BE2C (cell line): Measurements from ENCODE around the gene CACNA1D.

Experiments
- DNase-seq: peaks from one replicate; pipeline ENCODE4 v3.0.0-alpha.2; 2020
- H3K27me3 ChIP-seq: fragments of 250-450 bp; sonication (Bioruptor Pico); 2 replicates; pipeline ENCODE4 v1.5.1; 2020; ENCODE audit warnings: mild to moderate bottlenecking
- H3K36me3 ChIP-seq: fragments of 250-450 bp; sonication (Bioruptor Pico); 2 replicates; pipeline ENCODE4 v1.5.1; 2020; ENCODE audit warnings: mild to moderate bottlenecking
- H3K4me1 ChIP-seq: fragments of 250-450 bp; sonication (Bioruptor Pico); 2 replicates; pipeline ENCODE4 v1.5.1; 2020
- H3K4me3 ChIP-seq: 2 replicates; pipeline ENCODE4 v1.5.1; 2011; ENCODE audit warnings: low read depth, low read length
- H3K9me3 ChIP-seq: fragments of 250-450 bp; sonication (Bioruptor Pico); 2 replicates; pipeline ENCODE4 v1.5.1; 2020
- CTCF ChIP-seq: IDR thresholded peaks from 2 replicates; pipeline ENCODE4 v1.5.1; 2012; ENCODE audit warnings: mild to moderate bottlenecking, low read depth, low read length

Gene CACNA1D

DNA sequence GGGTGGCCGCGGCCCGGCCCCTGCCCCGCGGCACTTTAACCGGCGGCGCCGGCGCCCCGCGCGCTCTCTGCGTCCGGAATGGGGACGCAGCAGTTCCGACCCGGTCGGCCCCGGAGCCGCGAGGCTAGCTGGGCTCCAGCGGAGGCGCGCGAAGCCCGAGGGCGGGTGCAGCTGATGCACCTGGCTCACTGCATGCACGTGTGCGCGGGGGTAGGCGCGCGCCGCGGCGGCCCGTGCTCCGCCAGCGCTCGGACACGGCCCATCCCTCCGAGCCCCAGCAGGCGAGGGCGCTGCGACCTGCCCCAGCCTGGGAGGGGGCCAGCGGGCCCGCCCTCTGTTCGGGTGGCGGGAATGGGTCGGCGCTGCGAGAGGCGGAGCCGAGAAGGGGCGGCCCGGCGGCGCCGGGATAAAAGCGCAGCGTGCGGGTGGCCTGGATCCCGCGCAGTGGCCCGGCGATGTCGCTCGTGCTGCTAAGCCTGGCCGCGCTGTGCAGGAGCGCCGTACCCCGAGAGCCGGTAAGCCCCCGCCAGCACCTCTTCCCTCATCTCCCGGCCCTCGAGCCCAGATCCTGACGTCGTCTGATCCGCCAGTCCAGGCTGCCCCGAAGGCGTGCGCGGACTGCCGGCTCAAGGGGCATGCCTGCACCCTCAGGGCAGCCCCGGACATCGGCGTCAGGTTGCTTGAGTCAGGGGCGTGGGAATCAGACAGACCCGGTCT lies 351.9 kb downstream of the CACNA1D start, which contains the start of the genes CHDH and IL17RB:
TSS of gene CHDH (minus strand) at position 286 of the 717 bp plus-strand sequence. CDS start 22,411 bp downstream, outside the sequence.
TSS of gene IL17RB (plus strand) at position 435 of the 717 bp plus-strand sequence. CDS start at position 456, 21 bp downstream.
- peaks cover 21% of the 10 kb centered on the region for H3K27me3 ChIP-seq
- H3K4me3 ChIP-seq = peak within 1 kb of the TSS; percentile 8; the same call in 1 of the 2 replicates
- no peaks in the 10 kb centered on the region for H3K9me3 ChIP-seq
- no peaks in the 10 kb centered on the region for H3K36me3 ChIP-seq
- no peaks in the 10 kb centered on the region for H3K4me1 ChIP-seq
- peak; percentile 19 for DNase-seq
- no peak for TF ChIP-seq CTCF

- Histone ChIP-seq H3K9me3 (no peaks in the 10 kb centered on the region), H3K36me3 (no peaks in the 10 kb centered on the region), H3K4me3 (no peak overlapping the region), H3K4me1 (no peaks in the 10 kb centered on the region), H3K27me3 (peaks cover 21% of the 10 kb centered on the region)
- DNase-seq = no peak
- TF ChIP-seq CTCF = no peak
Measured at GRCh38 chr3:53846851-53847155, 352.4 kb downstream of the CACNA1D start.

DNA sequence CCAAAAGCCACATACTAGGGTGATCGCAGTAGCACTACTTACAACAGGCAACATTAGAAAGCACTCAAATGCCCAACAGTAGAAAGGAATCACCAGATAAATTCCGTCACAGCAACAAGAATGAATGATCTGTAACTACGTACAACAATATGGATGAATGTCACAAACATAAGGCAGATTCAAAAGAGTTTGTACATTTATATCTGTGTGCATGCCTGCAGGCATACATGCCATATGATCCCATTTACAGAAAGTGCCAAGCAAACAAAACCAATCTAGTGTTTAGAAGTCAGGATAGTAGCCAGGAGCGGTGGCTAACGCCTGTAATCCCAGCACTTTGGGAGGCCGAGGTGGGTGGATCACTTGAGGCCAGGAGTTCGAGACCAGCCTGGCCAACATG lies 355.5 kb downstream of the CACNA1D start:
- Histone ChIP-seq H3K27me3 (peaks cover 21% of the 10 kb centered on the region), H3K36me3 (no peaks in the 10 kb centered on the region), H3K4me1 (no peaks in the 10 kb centered on the region), H3K9me3 (no peaks in the 10 kb centered on the region), H3K4me3 (no peak overlapping the region)
- TF ChIP-seq CTCF = no peak
- DNase-seq = no peak

DNA sequence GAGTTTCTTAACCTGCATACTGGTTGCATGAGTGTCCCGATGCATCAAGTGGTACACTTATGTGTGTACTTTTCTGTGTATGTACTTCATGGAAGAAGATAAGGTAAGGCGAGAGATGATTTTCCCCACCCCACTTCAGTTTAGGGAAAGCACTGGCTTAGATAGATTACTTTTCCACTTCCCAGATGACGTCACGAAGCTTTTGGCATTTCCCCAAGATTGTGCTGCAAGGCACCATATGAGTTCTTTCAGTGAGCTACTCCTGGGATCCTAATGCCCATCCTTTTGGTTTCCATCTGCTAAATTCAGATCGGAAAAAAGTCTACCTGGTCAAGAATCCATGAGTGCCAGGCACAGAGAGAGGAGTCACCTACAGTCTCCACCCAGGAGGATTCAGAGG lies 356.5 kb downstream of the CACNA1D start:
- Histone ChIP-seq H3K36me3 (no peaks in the 10 kb centered on the region), H3K27me3 (peaks cover 13% of the 10 kb centered on the region), H3K9me3 (no peaks in the 10 kb centered on the region), H3K4me1 (no peaks in the 10 kb centered on the region), H3K4me3 (no peak overlapping the region)
- DNase-seq = no peak
- no peak for TF ChIP-seq CTCF

DNA sequence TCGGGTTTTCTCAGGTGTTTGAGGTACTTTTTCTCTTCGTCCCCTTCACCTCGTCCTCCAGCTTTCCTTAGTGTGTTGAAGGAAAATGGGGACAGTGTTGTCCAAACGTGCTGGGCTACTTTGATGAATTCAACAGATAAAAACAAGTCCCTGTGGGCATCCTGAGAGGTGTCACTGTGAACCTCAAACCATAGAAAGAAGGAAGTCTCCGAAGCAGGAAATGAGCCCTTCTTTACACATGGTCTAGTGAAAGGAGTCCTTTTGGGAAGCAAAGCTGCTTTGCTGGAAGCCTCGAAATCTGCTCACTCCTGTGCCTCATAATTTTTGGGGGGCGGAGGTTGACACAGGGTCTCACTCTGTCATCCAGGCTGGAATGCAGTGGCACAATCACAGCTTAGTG lies 362.6 kb downstream of the CACNA1D start:
- Histone ChIP-seq H3K9me3 (no peaks in the 10 kb centered on the region), H3K4me3 (no peak overlapping the region), H3K4me1 (no peaks in the 10 kb centered on the region), H3K27me3 (no peaks in the 10 kb centered on the region), H3K36me3 (no peaks in the 10 kb centered on the region)
- DNase-seq = no peak
- TF ChIP-seq CTCF = no peak

DNA sequence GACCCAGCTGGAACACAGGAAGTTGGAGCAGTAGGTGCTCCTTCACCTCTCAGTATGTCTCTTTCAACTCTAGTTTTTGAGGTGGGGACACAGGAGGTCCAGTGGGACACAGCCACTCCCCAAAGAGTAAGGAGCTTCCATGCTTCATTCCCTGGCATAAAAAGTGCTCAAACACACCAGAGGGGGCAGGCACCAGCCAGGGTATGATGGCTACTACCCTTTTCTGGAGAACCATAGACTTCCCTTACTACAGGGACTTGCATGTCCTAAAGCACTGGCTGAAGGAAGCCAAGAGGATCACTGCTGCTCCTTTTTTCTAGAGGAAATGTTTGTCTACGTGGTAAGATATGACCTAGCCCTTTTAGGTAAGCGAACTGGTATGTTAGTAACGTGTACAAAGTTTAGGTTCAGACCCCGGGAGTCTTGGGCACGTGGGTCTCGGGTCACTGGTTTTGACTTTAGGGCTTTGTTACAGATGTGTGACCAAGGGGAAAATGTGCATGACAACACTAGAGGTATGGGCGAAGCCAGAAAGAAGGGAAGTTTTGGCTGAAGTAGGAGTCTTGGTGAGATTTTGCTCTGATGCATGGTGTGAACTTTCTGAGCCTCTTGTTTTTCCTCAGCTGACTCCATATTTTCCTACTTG lies 363.8 kb downstream of the CACNA1D start:
- no peaks in the 10 kb centered on the region for H3K27me3 ChIP-seq
- no peak overlapping the region for H3K4me3 ChIP-seq
- no peaks in the 10 kb centered on the region for H3K4me1 ChIP-seq
- DNase-seq = no peak
- H3K9me3 ChIP-seq = no peaks in the 10 kb centered on the region
- TF ChIP-seq CTCF = no peak
- no peaks in the 10 kb centered on the region for H3K36me3 ChIP-seq
